ENCODE data around the gene NXPH1.

Gene NXPH1

DNA sequence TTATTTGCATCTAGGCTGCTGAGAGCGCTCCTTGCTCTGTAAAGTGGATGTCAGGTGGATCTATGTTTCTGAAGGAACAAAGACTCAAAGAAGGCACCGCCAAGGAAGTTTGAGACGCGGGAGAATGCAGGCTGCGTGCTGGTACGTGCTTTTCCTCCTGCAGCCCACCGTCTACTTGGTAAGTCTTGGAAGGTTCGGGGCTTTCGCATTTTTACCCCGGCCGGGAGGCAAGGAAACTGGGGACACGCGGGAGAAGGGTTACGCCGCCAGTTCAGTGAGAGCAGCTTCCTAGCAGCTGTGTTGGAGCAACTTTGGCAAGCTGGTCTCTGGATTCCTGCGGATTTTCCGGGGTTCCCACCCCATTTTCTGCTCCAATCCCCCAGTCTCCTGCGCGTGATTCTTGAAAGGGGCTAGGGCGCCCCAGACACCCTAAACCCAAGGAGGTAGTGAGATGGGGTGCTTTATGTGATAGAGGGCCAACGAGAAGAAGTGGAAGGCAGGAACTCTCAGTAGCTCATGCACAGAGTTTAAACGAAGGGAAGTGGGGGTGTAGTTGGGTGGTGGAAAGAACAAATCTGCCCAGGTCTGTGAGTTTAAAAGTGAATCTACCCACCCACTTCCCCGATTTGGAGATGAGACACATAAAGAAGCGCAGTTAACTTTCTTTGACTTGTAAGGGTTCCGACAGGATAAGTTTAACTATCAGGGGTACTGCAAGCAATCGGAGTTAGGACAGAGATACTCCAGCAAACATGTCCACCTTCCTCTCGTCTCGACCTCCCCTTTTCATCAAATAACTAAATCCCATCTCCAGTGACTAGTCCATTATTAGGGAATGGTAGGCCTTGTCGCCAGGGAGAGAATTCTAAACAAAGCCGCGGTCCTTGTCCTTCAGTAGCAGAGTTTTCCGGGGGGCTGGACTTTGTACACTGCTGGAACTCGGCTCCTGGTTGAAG is 2.5 kb downstream of the NXPH1 start:
- H3K4me3 ChIP-seq (ENCODE audit: control insufficient read depth in 1 of 7, extremely low read depth in 1 of 7, insufficient read depth in 4 of 7, low read depth in 2 of 7, low read length in 6 of 7), result no peak overlapping the region
- no peaks in the 10 kb centered on the region for H3K36me3 ChIP-seq (ENCODE audit: control insufficient read depth in 4 of 4, insufficient read depth in 4 of 4, low read length in 3 of 4)
- H3K4me1 ChIP-seq (ENCODE audit: control extremely low read depth in 1 of 4, control insufficient read depth in 4 of 4, insufficient read depth in 4 of 4, low read length in 3 of 4), result peaks cover 0 to 21% (median 13%) of the 10 kb centered on the region in 4 experiments
- no peak overlapping the region for H3K27ac ChIP-seq (ENCODE audit: insufficient read depth in 1 of 2, low read depth in 1 of 2, low read length in 2 of 2, poor library complexity in 1 of 2, severe bottlenecking in 2 of 2)
- no peak for DNase-seq
- ChIA-PET POLR2A (no interaction called here), CTCF (interaction anchor here (0.6 to 1.7 kb wide), 4 partner anchors 9 to 288 kb away, joined by 3 to 6 read pairs (median 4); no protein-coding TSS in a partner anchor)
- WGBS (ENCODE audit: insufficient coverage), result 18% methylated on average over 24 of the region's 33 CpGs
- H3K9me3 ChIP-seq (ENCODE audit: control extremely low read depth in 1 of 5, control insufficient read depth in 4 of 5, insufficient read depth in 2 of 5, low read depth in 1 of 5, low read length in 4 of 5), result peaks cover 0 to 7% (median 2%) of the 10 kb centered on the region in 5 experiments
- H3K27me3 ChIP-seq (replicated peaks in 2 of 5; ENCODE audit: control insufficient read depth in 4 of 5, insufficient read depth in 5 of 5, low read length in 4 of 5), result peaks cover 22 to 99% (median 74%) of the 10 kb centered on the region in 5 experiments

DNA sequence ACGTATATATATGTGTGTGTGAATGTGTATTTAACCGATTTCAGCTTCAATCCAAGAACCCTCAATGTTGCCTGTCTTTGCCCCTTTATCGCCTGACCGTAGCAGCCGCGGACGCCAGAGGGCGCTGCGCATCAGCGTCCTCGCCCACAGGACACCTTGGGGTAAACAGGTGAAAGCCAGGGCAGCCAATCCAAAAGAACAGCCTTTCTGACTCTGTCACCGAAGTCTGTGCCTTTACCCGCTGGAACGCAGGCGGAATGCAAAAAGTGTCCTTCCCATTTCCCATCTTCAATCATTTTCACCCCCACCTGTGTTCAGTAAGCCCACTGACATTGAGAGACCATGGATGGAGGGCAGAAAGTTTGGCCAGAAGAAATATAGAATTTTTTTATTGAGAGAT is 3.6 kb downstream of the NXPH1 start:
- ChIA-PET POLR2A (no interaction called here), CTCF (interaction anchor here (1.0 to 1.7 kb wide), 3 partner anchors 8 to 287 kb away, joined by 3 to 6 read pairs (median 5); no protein-coding TSS in a partner anchor)
- H3K27ac ChIP-seq (ENCODE audit: insufficient read depth in 1 of 2, low read depth in 1 of 2, low read length in 2 of 2, poor library complexity in 1 of 2, severe bottlenecking in 2 of 2), result no peak overlapping the region
- WGBS (ENCODE audit: insufficient coverage), result 0% methylated on average over 7 of the region's 15 CpGs
- H3K4me3 ChIP-seq (ENCODE audit: control insufficient read depth in 1 of 7, extremely low read depth in 1 of 7, insufficient read depth in 4 of 7, low read depth in 2 of 7, low read length in 6 of 7), result no peak overlapping the region
- peaks cover 0 to 23% (median 14%) of the 10 kb centered on the region in 4 experiments for H3K4me1 ChIP-seq (ENCODE audit: control extremely low read depth in 1 of 4, control insufficient read depth in 4 of 4, insufficient read depth in 4 of 4, low read length in 3 of 4)
- H3K9me3 ChIP-seq (ENCODE audit: control extremely low read depth in 1 of 5, control insufficient read depth in 4 of 5, insufficient read depth in 2 of 5, low read depth in 1 of 5, low read length in 4 of 5), result peaks cover 0 to 7% (median 2%) of the 10 kb centered on the region in 5 experiments
- peaks cover 26 to 99% (median 79%) of the 10 kb centered on the region in 5 experiments for H3K27me3 ChIP-seq (replicated peaks in 2 of 5; ENCODE audit: control insufficient read depth in 4 of 5, insufficient read depth in 5 of 5, low read length in 4 of 5)
- no peaks in the 10 kb centered on the region for H3K36me3 ChIP-seq (ENCODE audit: control insufficient read depth in 4 of 4, insufficient read depth in 4 of 4, low read length in 3 of 4)
- DNase-seq, result peak; percentile 41 to 58 (median 58)

DNA sequence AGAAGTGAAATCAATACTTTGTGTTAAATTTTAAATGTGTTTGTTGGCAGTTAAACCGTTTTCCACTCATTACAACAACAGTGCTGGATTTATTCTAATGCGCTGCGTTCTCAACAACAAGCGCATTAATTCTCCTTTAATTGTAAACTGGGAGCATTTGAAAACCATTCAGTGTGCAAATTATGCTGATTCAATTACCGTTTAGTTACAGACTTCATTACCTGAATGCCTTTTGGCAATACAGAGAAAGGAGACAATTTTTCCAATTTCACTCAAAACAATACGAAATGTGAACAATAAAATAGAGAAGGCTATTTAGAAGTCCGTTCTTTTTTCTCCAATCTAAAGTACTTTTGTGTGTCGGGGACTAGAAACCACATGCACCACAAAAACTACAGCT is 4.2 kb downstream of the NXPH1 start:
- ChIA-PET CTCF (interaction anchor here (0.7 kb wide), 1 partner anchor 29 kb away, joined by 3 read pairs; no protein-coding TSS in a partner anchor), POLR2A (interaction anchor here (0.8 kb wide), 1 partner anchor 11 kb away, joined by 3 read pairs; no protein-coding TSS in a partner anchor)
- Histone ChIP-seq H3K27ac (ENCODE audit: insufficient read depth in 1 of 2, low read depth in 1 of 2, low read length in 2 of 2, poor library complexity in 1 of 2, severe bottlenecking in 2 of 2) (no peak overlapping the region), H3K4me3 (ENCODE audit: control insufficient read depth in 1 of 7, extremely low read depth in 1 of 7, insufficient read depth in 4 of 7, low read depth in 2 of 7, low read length in 6 of 7) (no peak overlapping the region), H3K27me3 (replicated peaks in 2 of 5; ENCODE audit: control insufficient read depth in 4 of 5, insufficient read depth in 5 of 5, low read length in 4 of 5) (peaks cover 26 to 99% (median 77%) of the 10 kb centered on the region in 5 experiments), H3K36me3 (ENCODE audit: control insufficient read depth in 4 of 4, insufficient read depth in 4 of 4, low read length in 3 of 4) (no peaks in the 10 kb centered on the region), H3K4me1 (ENCODE audit: control extremely low read depth in 1 of 4, control insufficient read depth in 4 of 4, insufficient read depth in 4 of 4, low read length in 3 of 4) (peaks cover 0 to 29% (median 19%) of the 10 kb centered on the region in 4 experiments), H3K9me3 (ENCODE audit: control extremely low read depth in 1 of 5, control insufficient read depth in 4 of 5, insufficient read depth in 2 of 5, low read depth in 1 of 5, low read length in 4 of 5) (peaks cover 0 to 7% (median 2%) of the 10 kb centered on the region in 5 experiments)
- DNase-seq, result no peak
- WGBS (ENCODE audit: insufficient coverage), result 5% methylated on average over 3 of the region's 8 CpGs

DNA sequence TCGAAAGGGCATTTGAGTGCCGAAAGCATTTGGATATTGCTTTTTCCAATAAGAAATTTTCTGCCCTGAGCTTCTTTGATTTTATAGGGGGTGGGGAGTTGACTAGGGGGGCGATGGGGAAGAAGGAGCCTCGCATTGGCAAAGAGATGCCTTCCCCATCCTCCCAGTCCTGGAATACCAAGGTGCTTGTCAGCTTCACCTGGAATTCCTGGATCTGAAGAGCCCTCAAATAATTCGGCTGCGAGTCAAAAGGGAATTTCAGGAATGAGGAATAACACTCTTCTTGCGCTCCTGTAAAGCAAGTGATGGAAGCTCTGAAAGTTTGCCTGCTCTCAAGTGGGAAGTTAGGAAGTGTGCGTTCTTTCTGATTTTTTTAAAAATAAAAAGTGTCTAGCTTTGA is 7.3 kb downstream of the NXPH1 start:
- Histone ChIP-seq H3K27me3 (replicated peaks in 2 of 5; ENCODE audit: control insufficient read depth in 4 of 5, insufficient read depth in 5 of 5, low read length in 4 of 5) (peaks cover 26 to 99% (median 71%) of the 10 kb centered on the region in 5 experiments), H3K4me1 (ENCODE audit: control extremely low read depth in 1 of 4, control insufficient read depth in 4 of 4, insufficient read depth in 4 of 4, low read length in 3 of 4) (peaks cover 0 to 21% (median 17%) of the 10 kb centered on the region in 4 experiments), H3K9me3 (ENCODE audit: control extremely low read depth in 1 of 5, control insufficient read depth in 4 of 5, insufficient read depth in 2 of 5, low read depth in 1 of 5, low read length in 4 of 5) (peaks cover 0 to 7% (median 3%) of the 10 kb centered on the region in 5 experiments), H3K4me3 (ENCODE audit: control insufficient read depth in 1 of 7, extremely low read depth in 1 of 7, insufficient read depth in 4 of 7, low read depth in 2 of 7, low read length in 6 of 7) (no peak overlapping the region), H3K27ac (ENCODE audit: insufficient read depth in 1 of 2, low read depth in 1 of 2, low read length in 2 of 2, poor library complexity in 1 of 2, severe bottlenecking in 2 of 2) (no peak overlapping the region), H3K36me3 (ENCODE audit: control insufficient read depth in 4 of 4, insufficient read depth in 4 of 4, low read length in 3 of 4) (no peaks in the 10 kb centered on the region)
- POLR2A ChIA-PET, result no interaction called here
- CTCF ChIA-PET, result no interaction called here
- no peak for DNase-seq
- WGBS (ENCODE audit: insufficient coverage), result 13% methylated on average over 7 of the region's 8 CpGs

DNA sequence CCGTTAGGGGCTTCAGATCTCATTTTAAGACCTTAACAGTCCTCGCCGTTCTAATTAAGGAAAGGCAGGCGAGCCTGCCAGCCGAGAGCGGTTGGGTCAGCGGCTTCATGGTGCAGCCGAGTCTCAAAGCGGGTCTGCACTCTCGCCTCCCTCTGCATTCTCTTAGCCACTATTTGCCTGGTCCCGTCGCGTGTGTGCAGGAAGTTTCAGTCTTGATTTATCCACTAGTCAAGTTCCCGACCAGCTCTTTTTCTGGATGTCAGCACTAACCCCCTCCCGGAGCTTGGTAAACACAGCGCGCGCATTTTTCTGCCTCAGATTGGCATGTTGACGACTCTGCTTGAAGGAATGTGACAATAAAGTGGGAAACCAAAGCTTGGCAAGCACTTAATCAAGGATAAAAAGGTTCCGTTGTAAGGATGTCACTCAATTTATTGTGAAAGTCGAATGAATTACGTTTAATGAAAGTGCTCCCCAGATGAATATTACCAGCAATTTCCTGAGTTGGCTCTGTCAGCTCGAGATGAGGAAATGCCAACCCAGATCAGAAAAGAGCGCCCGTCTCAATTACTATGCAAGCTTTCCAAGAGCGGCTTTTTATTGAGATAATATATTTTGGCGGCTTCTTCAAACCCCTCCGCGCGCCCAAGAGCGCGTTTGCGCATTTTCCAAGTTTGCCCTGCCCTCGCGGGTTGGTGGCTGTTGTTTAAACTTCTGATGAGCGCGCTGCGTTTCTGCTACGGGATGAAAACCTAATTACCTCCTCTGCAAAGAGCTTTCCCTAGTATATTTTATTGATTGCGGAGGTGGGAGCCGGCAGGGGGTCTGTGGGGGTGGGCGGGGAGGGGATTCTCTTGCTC is 7.9 kb downstream of the NXPH1 start:
- no peak for DNase-seq
- H3K9me3 ChIP-seq (ENCODE audit: control extremely low read depth in 1 of 5, control insufficient read depth in 4 of 5, insufficient read depth in 2 of 5, low read depth in 1 of 5, low read length in 4 of 5), result peaks cover 0 to 7% (median 3%) of the 10 kb centered on the region in 5 experiments
- ChIA-PET POLR2A (no interaction called here), CTCF (no interaction called here)
- 7% methylated on average over 30 of the region's 42 CpGs for WGBS (ENCODE audit: insufficient coverage)
- no peak overlapping the region for H3K27ac ChIP-seq (ENCODE audit: insufficient read depth in 1 of 2, low read depth in 1 of 2, low read length in 2 of 2, poor library complexity in 1 of 2, severe bottlenecking in 2 of 2)
- H3K4me3 ChIP-seq (ENCODE audit: control insufficient read depth in 1 of 7, extremely low read depth in 1 of 7, insufficient read depth in 4 of 7, low read depth in 2 of 7, low read length in 6 of 7), result no peak overlapping the region
- H3K4me1 ChIP-seq (ENCODE audit: control extremely low read depth in 1 of 4, control insufficient read depth in 4 of 4, insufficient read depth in 4 of 4, low read length in 3 of 4), result peaks cover 0 to 21% (median 17%) of the 10 kb centered on the region in 4 experiments
- H3K27me3 ChIP-seq (replicated peaks in 2 of 5; ENCODE audit: control insufficient read depth in 4 of 5, insufficient read depth in 5 of 5, low read length in 4 of 5), result peaks cover 19 to 96% (median 67%) of the 10 kb centered on the region in 5 experiments
- H3K36me3 ChIP-seq (ENCODE audit: control insufficient read depth in 4 of 4, insufficient read depth in 4 of 4, low read length in 3 of 4), result no peaks in the 10 kb centered on the region

DNA sequence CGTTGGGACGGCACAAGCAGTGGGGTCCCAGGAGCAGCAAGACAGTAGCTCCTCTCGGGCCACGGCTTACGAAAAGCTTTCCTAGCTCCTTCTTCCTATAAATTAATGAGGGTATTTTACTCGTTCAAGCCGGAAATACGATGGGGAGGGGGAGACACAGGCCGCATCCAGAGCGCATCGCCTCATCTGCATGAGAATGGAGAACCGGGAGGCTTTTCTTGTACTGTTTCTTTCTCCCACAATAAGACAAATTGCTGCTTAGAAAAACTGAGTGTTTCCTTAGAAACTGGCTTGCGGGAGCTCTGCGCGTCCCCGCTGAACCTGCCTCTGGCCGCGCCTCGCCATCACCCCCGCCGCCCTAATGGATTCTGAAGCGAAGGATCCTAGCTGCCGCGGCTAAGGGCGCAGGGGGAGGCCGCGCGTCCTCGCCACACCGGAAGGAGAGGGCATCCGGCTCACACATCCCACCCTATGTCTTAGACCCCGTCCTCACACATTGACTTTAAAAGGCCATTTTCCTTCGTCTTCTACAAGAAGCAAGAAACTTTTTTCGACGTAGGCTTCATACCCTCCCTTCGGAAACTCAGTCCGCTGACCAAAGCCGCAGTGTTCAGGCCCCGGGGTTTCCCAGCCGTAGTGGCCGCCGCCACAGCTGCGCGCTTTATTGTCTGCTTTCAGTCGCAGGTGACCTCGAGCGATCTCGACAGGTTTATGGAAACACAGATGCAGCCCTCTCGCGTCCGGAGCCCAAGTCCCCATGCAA is 8.8 kb downstream of the NXPH1 start:
- Histone ChIP-seq H3K27ac (ENCODE audit: insufficient read depth in 1 of 2, low read depth in 1 of 2, low read length in 2 of 2, poor library complexity in 1 of 2, severe bottlenecking in 2 of 2) (no peak overlapping the region), H3K9me3 (ENCODE audit: control extremely low read depth in 1 of 5, control insufficient read depth in 4 of 5, insufficient read depth in 2 of 5, low read depth in 1 of 5, low read length in 4 of 5) (peaks cover 0 to 7% (median 1%) of the 10 kb centered on the region in 5 experiments), H3K27me3 (replicated peaks in 2 of 5; ENCODE audit: control insufficient read depth in 4 of 5, insufficient read depth in 5 of 5, low read length in 4 of 5) (peaks cover 19 to 90% (median 60%) of the 10 kb centered on the region in 5 experiments), H3K36me3 (ENCODE audit: control insufficient read depth in 4 of 4, insufficient read depth in 4 of 4, low read length in 3 of 4) (no peaks in the 10 kb centered on the region), H3K4me3 (ENCODE audit: control insufficient read depth in 1 of 7, extremely low read depth in 1 of 7, insufficient read depth in 4 of 7, low read depth in 2 of 7, low read length in 6 of 7) (peak overlapping the region in 3 of 7 experiments; percentile 38 to 67 (median 46)), H3K4me1 (ENCODE audit: control extremely low read depth in 1 of 4, control insufficient read depth in 4 of 4, insufficient read depth in 4 of 4, low read length in 3 of 4) (peaks cover 0 to 21% (median 17%) of the 10 kb centered on the region in 4 experiments)
- POLR2A ChIA-PET, result no interaction called here
- CTCF ChIA-PET, result no interaction called here
- DNase-seq, result no peak
- 4% methylated on average over 34 of the region's 51 CpGs for WGBS (ENCODE audit: insufficient coverage)

All from common myeloid progenitor, CD34-positive (primary cell).